Measurements from ENCODE around the gene ZNF493.
A peak's percentile ranks its signal among the peaks of the same experiment; 100 is the strongest.

Gene ZNF493
- total RNA-seq = 17.2 to 61.8 (median 32.3) reads per million in 9 experiments

DNA sequence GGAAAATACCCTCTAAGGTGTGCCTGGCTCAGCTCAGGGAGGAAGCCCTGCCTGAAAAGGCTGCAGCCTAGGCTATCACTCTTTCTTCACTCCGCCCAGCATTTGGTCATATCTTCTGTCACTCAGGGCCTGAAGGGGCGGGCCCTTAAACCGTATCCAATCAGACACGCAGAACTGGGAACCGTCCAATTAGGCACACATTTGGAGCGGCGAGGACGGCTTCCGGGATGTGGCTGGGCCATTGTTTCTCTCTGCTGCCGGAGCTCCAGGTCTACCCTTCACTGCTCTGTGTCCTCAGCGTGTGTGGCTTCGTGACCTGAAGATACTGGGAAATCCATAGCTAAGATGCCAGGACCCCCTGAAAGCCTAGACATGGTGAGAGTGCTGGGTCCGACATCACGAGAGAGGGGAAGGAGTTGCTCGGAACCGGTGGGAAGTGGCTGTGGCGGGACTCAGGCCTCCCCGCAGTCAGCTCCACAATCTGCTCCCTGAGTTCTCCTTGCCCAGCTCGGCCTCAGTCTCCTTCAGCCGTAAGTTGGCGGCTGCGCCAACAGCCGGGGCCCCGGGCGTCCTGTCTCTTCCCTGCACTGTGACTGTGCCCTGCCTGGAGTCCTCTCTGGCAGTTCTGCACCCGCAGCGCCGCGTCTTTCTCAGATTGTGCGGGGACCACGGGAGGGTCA lies at the start of gene ZNF493:
Gene ZNF493, plus strand, starts transcription at position 241 of the 680 bp plus-strand sequence. Its CDS starts 105 bp downstream, at position 346.
- H3K27ac Mint-ChIP-seq = peak within 1 kb of the TSS; percentile 85 to 92
- H3K9me3 Mint-ChIP-seq = no peaks in the 10 kb centered on the region
- peaks cover 26 to 27% of the 10 kb centered on the region in 2 donors for H3K4me1 Mint-ChIP-seq (ENCODE audit: low read depth in 2 of 2)
- peak within 1 kb of the TSS; percentile 94 to 96 for H3K4me3 Mint-ChIP-seq
- peak; percentile 88 to 94 (median 91) for DNase-seq
- peak; percentile 99 for ATAC-seq (replicated peaks)
- H3K27me3 Mint-ChIP-seq = no peaks in the 10 kb centered on the region
- H3K36me3 Mint-ChIP-seq (ENCODE audit: insufficient read depth) = peaks cover 45% of the 10 kb centered on the region

DNA sequence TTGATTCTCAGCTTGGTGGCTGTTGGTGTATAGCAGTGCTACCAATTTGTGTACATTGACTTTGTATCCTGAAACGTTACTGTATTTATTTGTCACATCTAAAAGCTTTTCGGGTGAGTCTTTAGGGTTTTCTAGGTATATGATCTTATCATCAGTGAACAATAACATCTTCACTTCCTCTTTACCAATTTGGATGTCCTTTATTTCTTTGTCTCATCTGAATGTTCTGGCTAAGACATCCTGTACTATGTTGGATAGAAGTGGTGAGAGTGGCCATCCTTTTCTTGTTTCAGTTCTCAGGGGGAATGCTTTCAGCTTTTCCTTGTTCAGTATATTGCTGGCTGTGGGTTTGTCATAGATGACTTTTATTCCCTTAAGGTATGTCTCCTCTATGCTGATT lies 44.1 kb upstream of the ZNF493 start:
- Mint-ChIP-seq H3K9me3 (peaks cover 0 to 2% of the 10 kb centered on the region in 2 donors), H3K4me3 (no peak overlapping the region), H3K36me3 (ENCODE audit: insufficient read depth) (no peaks in the 10 kb centered on the region), H3K27ac (no peak overlapping the region), H3K27me3 (no peaks in the 10 kb centered on the region), H3K4me1 (ENCODE audit: low read depth in 2 of 2) (no peaks in the 10 kb centered on the region)
- ATAC-seq (replicated peaks) (no peak), DNase-seq (no peak)

DNA sequence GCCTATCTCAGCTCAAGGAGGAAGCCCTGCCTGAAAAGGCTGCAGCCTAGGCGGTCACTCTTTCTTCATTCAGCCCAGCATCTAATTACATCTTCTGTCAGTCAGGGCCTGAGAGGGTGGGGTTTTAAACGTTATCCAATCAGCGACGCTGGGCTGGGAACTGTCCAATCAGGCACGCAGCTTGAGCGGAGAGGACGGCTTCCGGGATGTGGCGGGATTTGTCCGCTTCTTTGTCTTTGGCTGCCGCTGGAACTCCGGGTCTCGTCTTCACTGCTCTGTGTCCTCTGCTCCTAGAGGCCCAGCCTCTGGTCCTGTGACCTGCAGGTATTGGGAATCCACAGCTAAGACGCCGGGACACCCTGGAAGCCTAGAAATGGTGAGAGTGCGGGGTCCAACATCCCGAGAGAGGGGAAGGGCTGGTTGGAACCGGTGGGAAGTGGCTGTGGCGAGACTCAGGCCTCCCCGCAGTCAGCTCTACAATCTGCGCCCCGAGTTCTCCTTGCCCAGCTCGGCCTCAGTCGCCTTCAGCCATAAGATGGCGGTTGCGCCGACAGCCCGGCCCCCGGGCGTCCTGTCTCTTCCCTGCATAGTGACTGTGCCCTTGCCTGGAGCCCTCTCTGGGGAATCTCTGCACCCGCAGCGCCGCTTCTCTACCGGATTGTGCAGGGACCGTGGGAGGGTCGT lies 38.0 kb upstream of the ZNF493 start, which contains the start of gene ZNF738:
Gene ZNF738, plus strand, starts transcription at position 233 of the 684 bp plus-strand sequence. Its CDS starts 141 bp downstream, at position 374.
- Mint-ChIP-seq H3K27ac (peak within 1 kb of the TSS; percentile 97 to 98), H3K36me3 (ENCODE audit: insufficient read depth) (peaks cover 13% of the 10 kb centered on the region), H3K4me1 (ENCODE audit: low read depth in 2 of 2) (peaks cover 4 to 6% of the 10 kb centered on the region in 2 donors), H3K9me3 (no peaks in the 10 kb centered on the region), H3K27me3 (no peaks in the 10 kb centered on the region), H3K4me3 (peak within 1 kb of the TSS; percentile 100)
- DNase-seq = peak; percentile 73 to 82 (median 81)
- peak; percentile 96 for ATAC-seq (replicated peaks)

DNA sequence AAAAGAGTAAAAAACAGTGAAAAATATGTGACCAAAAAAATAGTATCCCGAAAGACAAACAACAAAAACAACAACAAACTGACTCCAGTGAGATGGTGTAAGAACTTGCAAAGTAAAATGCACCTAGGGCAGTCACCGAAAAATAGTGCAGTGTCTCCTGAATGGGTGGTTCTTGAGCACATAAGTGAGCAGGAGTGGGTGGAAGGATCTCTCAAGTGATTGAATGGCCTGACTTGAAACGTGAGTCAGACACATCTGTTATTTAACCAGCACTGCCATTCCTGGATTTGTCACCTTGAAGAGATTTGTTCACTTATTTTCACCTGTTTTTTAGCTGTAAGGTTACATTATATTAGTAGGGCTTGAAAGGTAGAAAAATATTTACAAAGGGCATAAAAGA lies 34.6 kb upstream of the ZNF493 start:
- DNase-seq (no peak), ATAC-seq (replicated peaks) (no peak)
- Mint-ChIP-seq H3K27me3 (no peaks in the 10 kb centered on the region), H3K27ac (no peak overlapping the region), H3K9me3 (no peaks in the 10 kb centered on the region), H3K4me3 (no peak overlapping the region), H3K36me3 (ENCODE audit: insufficient read depth) (peaks cover 13% of the 10 kb centered on the region), H3K4me1 (ENCODE audit: low read depth in 2 of 2) (peaks cover 4 to 6% of the 10 kb centered on the region in 2 donors)

DNA sequence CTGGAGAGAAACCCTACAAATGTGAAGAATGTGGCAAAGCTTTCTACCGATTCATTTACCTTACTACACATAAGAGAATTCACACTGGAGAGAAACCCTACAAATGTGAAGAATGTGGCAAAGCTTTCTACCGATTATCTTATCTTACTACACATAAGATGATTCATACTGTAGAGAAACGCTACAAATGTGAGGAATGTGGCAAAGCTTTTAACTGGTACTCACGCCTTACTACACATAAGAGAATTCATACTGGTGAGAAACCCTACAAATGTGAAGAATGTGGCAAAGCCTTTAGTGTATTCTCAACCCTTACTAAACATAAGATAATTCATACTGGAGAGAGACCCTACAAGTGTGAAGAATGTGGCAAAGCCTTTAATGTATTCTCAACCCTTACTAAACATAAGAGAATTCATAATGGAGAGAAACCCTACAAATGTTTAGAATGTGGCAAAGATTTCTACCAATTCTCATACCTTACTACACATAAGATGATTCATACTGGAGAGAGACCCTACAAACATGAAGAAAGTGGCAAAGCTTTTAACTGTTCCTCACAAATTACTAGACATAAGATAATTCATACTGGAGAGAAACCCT lies 12.9 kb upstream of the ZNF493 start:
- Mint-ChIP-seq H3K9me3 (peaks cover 3 to 18% of the 10 kb centered on the region in 2 donors), H3K4me3 (no peak overlapping the region), H3K27ac (no peak overlapping the region), H3K27me3 (no peaks in the 10 kb centered on the region), H3K36me3 (ENCODE audit: insufficient read depth) (peaks cover 8% of the 10 kb centered on the region), H3K4me1 (ENCODE audit: low read depth in 2 of 2) (no peaks in the 10 kb centered on the region)
- ATAC-seq (replicated peaks) (no peak), DNase-seq (no peak)

DNA sequence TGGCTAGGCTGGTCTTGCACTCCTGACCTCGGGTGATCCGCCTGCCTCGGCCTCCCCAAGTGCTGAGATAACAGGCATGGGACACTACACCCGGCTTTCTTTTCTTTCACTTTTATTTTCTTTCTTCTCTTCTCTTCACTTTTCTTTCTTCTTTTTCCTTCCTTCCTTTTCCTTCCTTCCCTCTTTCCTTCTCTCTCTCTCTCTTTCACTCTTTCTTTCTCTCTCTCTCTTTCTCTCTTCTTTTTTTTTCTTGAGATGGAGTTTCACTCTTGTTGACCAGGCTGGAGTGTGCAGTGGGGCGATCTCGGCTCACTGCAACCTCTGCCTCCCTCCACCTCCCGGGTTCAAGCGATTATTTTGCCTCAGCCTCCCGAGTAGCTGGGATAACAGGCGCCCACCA lies 812 bp upstream of the ZNF493 start:
- no peak for DNase-seq
- H3K27me3 Mint-ChIP-seq = no peaks in the 10 kb centered on the region
- H3K9me3 Mint-ChIP-seq = no peaks in the 10 kb centered on the region
- H3K27ac Mint-ChIP-seq = no peak overlapping the region
- H3K36me3 Mint-ChIP-seq (ENCODE audit: insufficient read depth) = peaks cover 39% of the 10 kb centered on the region
- peaks cover 23 to 27% of the 10 kb centered on the region in 2 donors for H3K4me1 Mint-ChIP-seq (ENCODE audit: low read depth in 2 of 2)
- H3K4me3 Mint-ChIP-seq = peak overlapping the region in 1 of 2 donors; percentile 15
- ATAC-seq (replicated peaks) = no peak

DNA sequence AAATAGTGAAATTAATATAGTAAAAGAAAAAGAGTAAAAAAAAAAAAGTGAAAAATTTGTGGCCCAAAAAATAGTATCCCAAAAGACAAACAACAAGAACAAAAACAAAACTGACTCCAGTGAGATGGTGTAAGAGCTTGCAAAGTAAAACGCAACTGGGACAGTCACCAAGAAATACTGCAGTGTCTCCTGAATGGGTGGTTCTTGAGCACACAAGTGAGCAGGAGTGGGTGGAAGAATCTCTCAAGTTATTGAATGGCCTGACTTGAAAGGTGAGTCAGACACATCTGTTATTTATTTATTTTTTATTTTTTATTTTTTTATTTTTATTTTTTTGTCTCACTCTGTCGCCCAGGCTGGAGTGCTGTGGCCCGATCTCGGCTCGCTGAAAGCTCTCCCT lies 1.9 kb downstream of the ZNF493 start:
- DNase-seq (no peak), ATAC-seq (replicated peaks) (no peak)
- peak overlapping the region in 1 of 2 donors; percentile 85 for H3K27ac Mint-ChIP-seq
- H3K4me3 Mint-ChIP-seq = peak overlapping the region; percentile 60 to 94
- no peaks in the 10 kb centered on the region for H3K9me3 Mint-ChIP-seq
- H3K27me3 Mint-ChIP-seq = no peaks in the 10 kb centered on the region
- H3K4me1 Mint-ChIP-seq (ENCODE audit: low read depth in 2 of 2) = peaks cover 35 to 39% of the 10 kb centered on the region in 2 donors
- H3K36me3 Mint-ChIP-seq (ENCODE audit: insufficient read depth) = peaks cover 47% of the 10 kb centered on the region

DNA sequence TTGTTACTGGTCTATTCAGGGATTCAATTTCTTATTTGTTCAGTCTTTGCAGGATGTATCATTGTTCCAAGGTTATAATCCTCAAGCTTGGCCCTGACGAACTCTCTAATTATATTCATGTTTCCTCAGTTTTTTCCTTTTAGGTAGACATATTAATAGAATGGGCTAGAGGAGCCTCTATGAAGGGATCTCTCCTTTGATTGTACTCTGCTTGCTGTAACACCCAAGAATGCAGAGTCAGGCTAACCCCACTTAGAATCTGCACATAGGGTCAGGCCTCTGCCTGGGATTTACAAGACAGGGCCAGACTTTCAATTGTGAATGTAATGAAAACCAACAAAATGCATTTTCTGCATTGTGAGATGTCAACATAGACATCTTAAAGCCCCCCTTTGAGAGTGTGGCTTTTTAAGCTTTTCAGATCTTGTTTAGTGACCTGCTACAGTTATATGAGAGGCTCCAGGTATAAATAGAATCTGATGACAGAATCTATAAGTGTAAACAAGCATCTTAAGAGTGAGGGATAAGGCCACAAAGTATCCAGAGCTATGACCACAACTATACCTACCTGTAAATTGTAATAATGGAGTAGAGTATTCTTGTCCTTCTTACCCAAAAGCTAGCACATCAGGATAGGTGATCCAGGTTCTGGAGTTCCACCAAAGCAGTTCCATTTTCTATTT lies 5.5 kb downstream of the ZNF493 start:
- ATAC-seq (replicated peaks) (no peak), DNase-seq (no peak)
- H3K4me1 Mint-ChIP-seq (ENCODE audit: low read depth in 2 of 2) = peaks cover 28 to 44% of the 10 kb centered on the region in 2 donors
- peaks cover 62% of the 10 kb centered on the region for H3K36me3 Mint-ChIP-seq (ENCODE audit: insufficient read depth)
- H3K27ac Mint-ChIP-seq = peak overlapping the region in 1 of 2 donors; percentile 77
- no peaks in the 10 kb centered on the region for H3K27me3 Mint-ChIP-seq
- no peaks in the 10 kb centered on the region for H3K9me3 Mint-ChIP-seq
- no peak overlapping the region for H3K4me3 Mint-ChIP-seq

DNA sequence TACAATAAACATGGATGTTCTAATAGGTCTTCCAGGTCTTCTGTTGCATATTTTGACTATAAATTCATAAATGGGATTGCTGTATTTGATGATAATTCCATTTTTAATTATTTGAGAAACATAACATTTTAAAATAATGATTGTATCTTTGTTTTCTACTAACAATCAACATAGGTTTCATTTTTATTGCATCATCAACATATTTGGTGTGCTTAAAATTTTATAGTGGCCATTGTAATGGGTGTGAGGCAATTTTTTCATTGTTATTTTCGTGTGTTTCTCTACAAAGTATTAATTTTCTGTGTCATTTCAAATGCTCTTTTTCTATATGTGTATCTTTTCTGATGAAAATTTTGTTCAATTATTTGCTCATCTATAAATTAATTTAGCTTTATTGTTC lies 13.2 kb downstream of the ZNF493 start:
- H3K9me3 Mint-ChIP-seq = peaks cover 0 to 3% of the 10 kb centered on the region in 2 donors

DNA sequence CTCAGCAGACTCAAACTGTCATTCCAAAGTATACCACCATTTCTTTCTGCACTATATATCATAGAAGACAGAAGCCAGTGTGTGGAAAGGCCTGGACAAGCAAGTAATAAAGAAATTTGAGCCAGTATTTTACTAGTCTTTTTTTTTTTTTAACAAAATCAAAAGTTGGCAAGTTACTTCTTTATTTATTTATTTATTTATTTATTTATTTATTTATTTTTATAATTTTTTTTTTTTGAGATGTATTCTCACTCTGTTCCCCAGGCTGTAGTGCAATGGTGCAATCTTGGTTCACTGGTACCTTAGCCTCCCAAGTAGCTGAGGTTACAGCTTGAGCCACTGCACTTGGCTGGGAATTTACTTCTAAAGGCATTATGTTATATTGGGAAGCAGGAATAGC lies 25.3 kb downstream of the ZNF493 start:
- DNase-seq = no peak
- Mint-ChIP-seq H3K4me3 (no peak overlapping the region), H3K9me3 (peaks cover under 1 to 6% of the 10 kb centered on the region in 2 donors), H3K27ac (no peak overlapping the region), H3K4me1 (ENCODE audit: low read depth in 2 of 2) (no peaks in the 10 kb centered on the region), H3K27me3 (no peaks in the 10 kb centered on the region), H3K36me3 (ENCODE audit: insufficient read depth) (peaks cover 5% of the 10 kb centered on the region)
- ATAC-seq (replicated peaks) = no peak

More for the DNA sequence above, 13.2 kb downstream of the ZNF493 start:
- H3K27ac Mint-ChIP-seq = no peak overlapping the region
- H3K36me3 Mint-ChIP-seq (ENCODE audit: insufficient read depth) = peaks cover 62% of the 10 kb centered on the region
- no peaks in the 10 kb centered on the region for H3K27me3 Mint-ChIP-seq
- no peak for ATAC-seq (replicated peaks)
- DNase-seq = no peak
- H3K4me1 Mint-ChIP-seq (ENCODE audit: low read depth in 2 of 2) = peaks cover 0 to 4% of the 10 kb centered on the region in 2 donors
- H3K4me3 Mint-ChIP-seq = no peak overlapping the region

DNA sequence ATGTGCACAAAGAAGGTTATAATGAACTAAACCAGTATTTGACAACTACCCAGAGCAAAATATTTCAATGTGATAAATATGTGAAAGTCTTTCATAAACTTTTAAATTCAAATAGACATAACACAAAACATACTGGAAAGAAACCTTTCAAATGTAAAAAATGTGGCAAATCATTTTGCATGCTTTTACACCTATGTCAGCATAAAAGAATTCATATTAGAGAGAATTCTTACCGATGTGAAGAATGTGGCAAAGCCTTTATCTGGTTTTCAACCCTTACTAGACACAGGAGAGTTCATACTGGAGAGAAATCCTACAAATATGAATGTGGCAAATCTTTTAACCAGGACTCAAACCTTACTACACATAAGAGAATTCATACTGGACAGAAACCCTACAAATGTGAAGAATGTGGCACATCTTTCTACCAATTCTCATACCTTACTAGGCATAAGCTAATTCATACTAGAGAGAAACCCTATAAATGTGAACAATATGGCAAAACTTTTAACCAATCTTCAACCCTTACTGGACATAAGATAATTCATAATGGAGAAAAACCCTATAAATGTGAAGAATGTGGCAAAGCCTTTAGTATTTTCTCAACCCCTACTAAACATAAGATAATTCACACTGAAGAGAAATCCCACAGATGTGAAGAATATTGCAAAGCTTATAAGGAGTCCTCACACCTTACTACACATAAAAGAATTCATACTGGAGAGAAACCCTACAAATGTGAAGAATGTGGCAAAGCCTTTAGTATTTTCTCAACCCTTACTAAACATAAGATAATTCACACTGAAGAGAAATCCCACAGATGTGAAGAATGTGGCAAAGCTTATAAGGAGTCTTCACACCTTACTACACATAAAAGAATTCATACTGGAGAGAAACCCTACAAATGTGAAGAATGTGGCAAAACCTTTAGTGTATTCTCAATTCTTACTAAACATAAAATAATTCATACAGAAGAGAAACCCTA lies 26.4 kb downstream of the ZNF493 start:
- Mint-ChIP-seq H3K4me1 (ENCODE audit: low read depth in 2 of 2) (no peaks in the 10 kb centered on the region), H3K36me3 (ENCODE audit: insufficient read depth) (peaks cover 5% of the 10 kb centered on the region), H3K4me3 (no peak overlapping the region), H3K27me3 (no peaks in the 10 kb centered on the region), H3K27ac (no peak overlapping the region), H3K9me3 (peaks cover 0 to 3% of the 10 kb centered on the region in 2 donors)
- DNase-seq (no peak), ATAC-seq (replicated peaks) (no peak)

DNA sequence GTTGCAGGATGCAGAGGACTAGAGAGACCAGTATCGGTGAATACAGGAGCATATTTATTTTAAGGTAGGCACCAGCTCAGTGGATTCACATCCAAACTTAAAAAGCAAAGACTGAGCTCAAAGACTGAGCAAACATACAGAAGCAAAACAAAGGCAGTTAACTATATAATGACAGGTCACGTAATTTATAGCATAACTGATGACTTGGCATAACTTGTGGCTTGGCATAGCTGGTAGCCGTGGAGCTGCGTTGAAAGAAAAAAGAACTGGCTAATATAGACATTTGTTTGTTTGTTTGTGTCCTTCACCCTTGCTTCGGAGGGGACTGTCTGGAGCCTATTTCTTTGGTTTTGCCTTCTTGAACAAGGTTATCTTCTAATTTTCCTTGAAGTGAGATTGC lies 33.7 kb downstream of the ZNF493 start:
- Mint-ChIP-seq H3K36me3 (ENCODE audit: insufficient read depth) (no peaks in the 10 kb centered on the region), H3K9me3 (peaks cover 8 to 15% of the 10 kb centered on the region in 2 donors), H3K4me3 (no peak overlapping the region), H3K4me1 (ENCODE audit: low read depth in 2 of 2) (no peaks in the 10 kb centered on the region), H3K27me3 (no peaks in the 10 kb centered on the region), H3K27ac (no peak overlapping the region)
- ATAC-seq (replicated peaks) (no peak), DNase-seq (no peak)
